Brain microvascular endothelial cell (primary cell): Measurements from ENCODE around the gene PRM1.

Experiments used
- DNase-seq: peaks from one replicate; pipeline ENCODE4 v3.0.0-alpha.2; 2020
- H3K27ac ChIP-seq: fragments of 250-450 bp; sonication (Bioruptor Pico); 2 replicates; pipeline ENCODE4 v1.5.1; 2020; ENCODE audit warnings: mild to moderate bottlenecking, moderate library complexity
- H3K27me3 ChIP-seq: fragments of 250-450 bp; sonication (Bioruptor Pico); replicated peaks from 2 replicates; pipeline ENCODE4 v1.5.1; 2020; ENCODE audit warnings: mild to moderate bottlenecking
- H3K36me3 ChIP-seq: fragments of 250-450 bp; sonication (Bioruptor Pico); replicated peaks from 2 replicates; pipeline ENCODE4 v1.5.1; 2020; ENCODE audit warnings: mild to moderate bottlenecking
- H3K4me3 ChIP-seq: 2 replicates; pipeline ENCODE4 v1.5.1; 2011; ENCODE audit warnings: low read depth, mild to moderate bottlenecking, control low read depth, low read length, moderate library complexity
- in situ Hi-C: cut with HindIII; loops from 2 replicates; pipeline ENCODE4 v1.10.0; 2017; ENCODE audit warnings: low sequenced_read_pairs, low pct_ligation_motif_present
- TF ChIP-seq, protein P1 (sequence below): IDR thresholded peaks from 2 replicates; pipeline ENCODE4 v1.5.1; 2011; ENCODE audit warnings: low read depth, mild to moderate bottlenecking, moderate library complexity, low read length, control low read depth, inconsistent platforms; ENCODE audit errors: missing control alignments

The PRM1 gene

GRCh38 chr16:11255737-11256660 lies 25.1 kb downstream of the PRM1 start, which contains the start of gene SOCS1:
SOCS1 (minus strand) TSS chr16:11256204; CDS start chr16:11255478, 726 bp downstream.
- no peaks in the 10 kb centered on the region for H3K27me3 ChIP-seq
- H3K36me3 ChIP-seq: peaks cover 7% of the 10 kb centered on the region
- in situ Hi-C loops: no loop called here
- peak; percentile 74 for DNase-seq
- TF ChIP-seq, protein P1, sequence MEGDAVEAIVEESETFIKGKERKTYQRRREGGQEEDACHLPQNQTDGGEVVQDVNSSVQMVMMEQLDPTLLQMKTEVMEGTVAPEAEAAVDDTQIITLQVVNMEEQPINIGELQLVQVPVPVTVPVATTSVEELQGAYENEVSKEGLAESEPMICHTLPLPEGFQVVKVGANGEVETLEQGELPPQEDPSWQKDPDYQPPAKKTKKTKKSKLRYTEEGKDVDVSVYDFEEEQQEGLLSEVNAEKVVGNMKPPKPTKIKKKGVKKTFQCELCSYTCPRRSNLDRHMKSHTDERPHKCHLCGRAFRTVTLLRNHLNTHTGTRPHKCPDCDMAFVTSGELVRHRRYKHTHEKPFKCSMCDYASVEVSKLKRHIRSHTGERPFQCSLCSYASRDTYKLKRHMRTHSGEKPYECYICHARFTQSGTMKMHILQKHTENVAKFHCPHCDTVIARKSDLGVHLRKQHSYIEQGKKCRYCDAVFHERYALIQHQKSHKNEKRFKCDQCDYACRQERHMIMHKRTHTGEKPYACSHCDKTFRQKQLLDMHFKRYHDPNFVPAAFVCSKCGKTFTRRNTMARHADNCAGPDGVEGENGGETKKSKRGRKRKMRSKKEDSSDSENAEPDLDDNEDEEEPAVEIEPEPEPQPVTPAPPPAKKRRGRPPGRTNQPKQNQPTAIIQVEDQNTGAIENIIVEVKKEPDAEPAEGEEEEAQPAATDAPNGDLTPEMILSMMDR: peak; percentile 58
- H3K4me3 ChIP-seq: peak within 1 kb of the TSS; percentile 80
- peak within 1 kb of the TSS; percentile 92 for H3K27ac ChIP-seq

GRCh38 chr16:11254913-11255736 lies 26.0 kb downstream of the PRM1 start:
- Histone ChIP-seq H3K4me3 (peak overlapping the region; percentile 65), H3K27me3 (no peaks in the 10 kb centered on the region), H3K27ac (peak overlapping the region; percentile 92), H3K36me3 (peaks cover 7% of the 10 kb centered on the region)
- in situ Hi-C loops: no loop called here
- no peak for DNase-seq
- TF ChIP-seq, protein P1: no peak

DNA sequence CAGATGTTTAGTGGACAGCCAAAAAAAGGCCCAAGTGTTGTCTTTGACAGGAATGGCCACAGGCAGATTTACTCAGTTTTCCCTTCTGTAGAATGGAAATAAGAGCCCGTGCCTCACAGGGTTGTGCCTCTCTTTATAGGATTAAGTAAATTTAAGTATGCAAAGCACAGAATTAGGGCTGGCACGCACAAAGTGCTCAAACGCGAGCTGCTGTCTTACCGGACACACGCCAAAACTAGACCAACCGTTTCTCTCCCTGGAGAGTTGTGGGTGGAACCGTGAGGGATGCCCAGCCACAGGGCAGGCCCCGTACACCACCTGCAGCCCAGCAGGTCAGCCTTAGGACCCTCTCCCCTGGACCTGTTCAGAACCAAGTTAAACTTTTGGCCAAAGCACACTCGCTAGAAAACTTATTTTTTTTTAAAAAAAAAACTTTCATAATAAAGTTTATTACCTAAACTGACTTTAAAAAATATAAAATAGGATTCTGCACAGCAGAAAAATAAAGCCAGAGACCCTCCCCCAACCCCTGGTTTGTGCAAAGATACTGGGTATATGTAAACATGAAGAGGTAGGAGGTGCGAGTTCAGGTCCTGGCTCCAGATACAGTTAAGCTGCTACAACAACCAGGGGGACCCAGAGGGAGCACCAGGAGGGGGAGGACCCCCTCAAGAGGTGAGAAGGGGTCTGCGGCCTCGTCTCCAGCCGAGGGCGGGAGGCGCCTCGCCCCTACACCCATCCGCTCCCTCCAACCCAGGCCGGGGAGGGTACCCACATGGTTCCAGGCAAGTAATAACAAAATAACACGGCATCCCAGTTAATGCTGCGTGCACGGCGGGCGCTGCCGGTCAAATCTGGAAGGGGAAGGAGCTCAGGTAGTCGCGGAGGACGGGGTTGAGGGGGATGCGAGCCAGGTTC lies 26.9 kb downstream of the PRM1 start:
- TF ChIP-seq, protein P1: no peak
- Histone ChIP-seq H3K27me3 (no peaks in the 10 kb centered on the region), H3K4me3 (peak overlapping the region; percentile 65), H3K27ac (no peak overlapping the region), H3K36me3 (peaks cover 7% of the 10 kb centered on the region)
- no peak for DNase-seq
- in situ Hi-C loops: no loop called here

GRCh38 chr16:11253009-11253994 lies 27.8 kb downstream of the PRM1 start:
- TF ChIP-seq, protein P1: no peak
- H3K27ac ChIP-seq: no peak overlapping the region

More at GRCh38 chr16:11253009-11253994, 27.8 kb downstream of the PRM1 start:
- Histone ChIP-seq H3K4me3 (no peak overlapping the region), H3K27me3 (no peaks in the 10 kb centered on the region), H3K36me3 (peaks cover 7% of the 10 kb centered on the region)
- in situ Hi-C loops: no loop called here
- no peak for DNase-seq
